Subcutaneous abdominal adipose tissue (tissue), 5 donors: ENCODE data around the gene COX17.
A peak's percentile ranks its signal among the peaks of the same experiment; 100 is the strongest.

Source experiments
- H3K27ac ChIP-seq: one replicate; pipeline ENCODE4 v1.7.0; 2013; ENCODE audit warnings: low read depth, mild to moderate bottlenecking, inconsistent platforms, low read length, moderate library complexity
- H3K27me3 ChIP-seq, 5 donors: one replicate each; pipeline ENCODE4 v1.7.0; 2013; ENCODE audit warnings: low read length in 5 of 5, inconsistent platforms in 1 of 5; ENCODE audit not compliant: control insufficient read depth in 5 of 5, insufficient read depth in 4 of 5
- H3K36me3 ChIP-seq, 5 donors: one replicate each; pipeline ENCODE4 v1.7.0; 2013; ENCODE audit warnings: low read length in 5 of 5; ENCODE audit not compliant: control insufficient read depth in 5 of 5, insufficient read depth in 5 of 5
- H3K4me1 ChIP-seq, 5 donors: one replicate each; pipeline ENCODE4 v1.7.0; 2013; ENCODE audit warnings: low read length in 5 of 5, mild to moderate bottlenecking in 3 of 5, moderate library complexity in 1 of 5; ENCODE audit not compliant: control insufficient read depth in 5 of 5, insufficient read depth in 5 of 5
- H3K4me3 ChIP-seq, 5 donors: one replicate each; pipeline ENCODE4 v1.7.0; 2013; ENCODE audit warnings: low read length in 5 of 5, low read depth in 1 of 5
- H3K9ac ChIP-seq, 5 donors: one replicate each; pipeline ENCODE4 v1.7.0; 2013; ENCODE audit warnings: low read length in 5 of 5, mild to moderate bottlenecking in 4 of 5, moderate library complexity in 3 of 5
- H3K9me3 ChIP-seq, 5 donors: one replicate each; pipeline ENCODE4 v1.7.0; 2013; ENCODE audit warnings: low read length in 5 of 5; ENCODE audit not compliant: control insufficient read depth in 5 of 5
- donor health status: healthy.
- donor health status: healthy.
- donor health status: healthy.
- donor health status: healthy.
- donor health status: healthy.

The COX17 gene

GRCh38 chr3:119675188-119675874, 1.9 kb downstream of the COX17 start:
- Histone ChIP-seq H3K36me3 (peaks cover 22 to 34% (median 31%) of the 10 kb centered on the region in 5 donors), H3K27me3 (no peaks in the 10 kb centered on the region), H3K27ac (no peak overlapping the region), H3K9me3 (no peaks in the 10 kb centered on the region), H3K9ac (no peak overlapping the region), H3K4me3 (peak overlapping the region in 1 of 5 donors; percentile 84), H3K4me1 (peaks cover 0 to 24% (median 19%) of the 10 kb centered on the region in 5 donors)

GRCh38 chr3:119673875-119674274, 3.3 kb downstream of the COX17 start:
- no peaks in the 10 kb centered on the region for H3K27me3 ChIP-seq
- no peak overlapping the region for H3K4me3 ChIP-seq
- H3K36me3 ChIP-seq = peaks cover 22 to 34% (median 32%) of the 10 kb centered on the region in 5 donors
- no peaks in the 10 kb centered on the region for H3K9me3 ChIP-seq
- H3K27ac ChIP-seq = no peak overlapping the region
- peaks cover 0 to 31% (median 24%) of the 10 kb centered on the region in 5 donors for H3K4me1 ChIP-seq
- H3K9ac ChIP-seq = no peak overlapping the region

- Histone ChIP-seq H3K4me3 (no peak overlapping the region), H3K9me3 (no peaks in the 10 kb centered on the region), H3K27ac (no peak overlapping the region), H3K9ac (peak overlapping the region in 2 of 5 donors; percentile 35 to 46), H3K4me1 (peaks cover 0 to 29% (median 22%) of the 10 kb centered on the region in 5 donors), H3K36me3 (peaks cover 24 to 39% (median 35%) of the 10 kb centered on the region in 5 donors), H3K27me3 (no peaks in the 10 kb centered on the region)
Measured at GRCh38 chr3:119672776-119673175, 4.4 kb downstream of the COX17 start.

- Histone ChIP-seq H3K9me3 (no peaks in the 10 kb centered on the region), H3K4me3 (no peak overlapping the region), H3K4me1 (peaks cover 0 to 10% (median 7%) of the 10 kb centered on the region in 5 donors), H3K27me3 (no peaks in the 10 kb centered on the region), H3K36me3 (peaks cover 24 to 43% (median 35%) of the 10 kb centered on the region in 5 donors), H3K9ac (no peak overlapping the region), H3K27ac (peak overlapping the region; percentile 25)
Measured at GRCh38 chr3:119669906-119670570, 7.2 kb downstream of the COX17 start.

GRCh38 chr3:119665954-119666559, 11.1 kb downstream of the COX17 start:
- no peaks in the 10 kb centered on the region for H3K9me3 ChIP-seq
- H3K4me3 ChIP-seq = no peak overlapping the region
- H3K36me3 ChIP-seq = peaks cover 2 to 18% (median 3%) of the 10 kb centered on the region in 5 donors
- H3K27me3 ChIP-seq = no peaks in the 10 kb centered on the region
- H3K4me1 ChIP-seq = peaks cover 0 to 16% (median 13%) of the 10 kb centered on the region in 5 donors
- H3K9ac ChIP-seq = no peak overlapping the region
- no peak overlapping the region for H3K27ac ChIP-seq

- no peak overlapping the region for H3K9ac ChIP-seq
- H3K4me1 ChIP-seq = peaks cover 0 to 15% (median 14%) of the 10 kb centered on the region in 5 donors
- H3K4me3 ChIP-seq = no peak overlapping the region
- no peaks in the 10 kb centered on the region for H3K9me3 ChIP-seq
- H3K36me3 ChIP-seq = peaks cover 2 to 12% (median 3%) of the 10 kb centered on the region in 5 donors
- no peak overlapping the region for H3K27ac ChIP-seq
- H3K27me3 ChIP-seq = no peaks in the 10 kb centered on the region
Measured at GRCh38 chr3:119664850-119665379, 12.3 kb downstream of the COX17 start.

- H3K27me3 ChIP-seq = no peaks in the 10 kb centered on the region
- H3K36me3 ChIP-seq = peaks cover 2 to 12% (median 3%) of the 10 kb centered on the region in 5 donors
- H3K4me3 ChIP-seq = no peak overlapping the region
- H3K4me1 ChIP-seq = peaks cover 0 to 16% (median 13%) of the 10 kb centered on the region in 5 donors
- no peak overlapping the region for H3K27ac ChIP-seq
- H3K9me3 ChIP-seq = no peaks in the 10 kb centered on the region
- no peak overlapping the region for H3K9ac ChIP-seq
Measured at GRCh38 chr3:119664370-119664769, 12.8 kb downstream of the COX17 start.

GRCh38 chr3:119663885-119664284, 13.3 kb downstream of the COX17 start:
- Histone ChIP-seq H3K27ac (no peak overlapping the region), H3K9me3 (no peaks in the 10 kb centered on the region), H3K36me3 (peaks cover 2 to 11% (median 3%) of the 10 kb centered on the region in 5 donors), H3K4me1 (peaks cover 0 to 16% (median 13%) of the 10 kb centered on the region in 5 donors), H3K4me3 (no peak overlapping the region), H3K9ac (no peak overlapping the region), H3K27me3 (no peaks in the 10 kb centered on the region)

- Histone ChIP-seq H3K36me3 (peaks cover 0 to 4% (median 2%) of the 10 kb centered on the region in 5 donors), H3K4me3 (no peak overlapping the region), H3K4me1 (peaks cover 0 to 18% (median 14%) of the 10 kb centered on the region in 5 donors), H3K9ac (no peak overlapping the region), H3K9me3 (no peaks in the 10 kb centered on the region), H3K27me3 (no peaks in the 10 kb centered on the region), H3K27ac (no peak overlapping the region)
Measured at GRCh38 chr3:119662604-119663373, 14.4 kb downstream of the COX17 start.
